ENCODE results near the gene SYNGR1. TPM values are rescaled to one million over a fixed set of nuclear protein-coding genes. Genes with fewer than 3 reads are reported as not detected.

The SYNGR1 gene
- total and polyA plus RNA-seq, 2 of the 8 experiments (the other 6 are each of a cell fraction or from before 2014, with no cell fraction given): 32.5 to 84.7 TPM

GRCh38 chr22:39362932-39363331 lies 13.1 kb downstream of the SYNGR1 start (continued):
- no peak for TF ChIP-seq BRCA1 (IDR thresholded peaks at IDR 0.05; ENCODE audit: low read depth, low read length)
- TF ChIP-seq TEAD4 (IDR thresholded peaks at IDR 0.05; ENCODE audit: low read depth, low read length): no peak
- TF ChIP-seq, protein P1, sequence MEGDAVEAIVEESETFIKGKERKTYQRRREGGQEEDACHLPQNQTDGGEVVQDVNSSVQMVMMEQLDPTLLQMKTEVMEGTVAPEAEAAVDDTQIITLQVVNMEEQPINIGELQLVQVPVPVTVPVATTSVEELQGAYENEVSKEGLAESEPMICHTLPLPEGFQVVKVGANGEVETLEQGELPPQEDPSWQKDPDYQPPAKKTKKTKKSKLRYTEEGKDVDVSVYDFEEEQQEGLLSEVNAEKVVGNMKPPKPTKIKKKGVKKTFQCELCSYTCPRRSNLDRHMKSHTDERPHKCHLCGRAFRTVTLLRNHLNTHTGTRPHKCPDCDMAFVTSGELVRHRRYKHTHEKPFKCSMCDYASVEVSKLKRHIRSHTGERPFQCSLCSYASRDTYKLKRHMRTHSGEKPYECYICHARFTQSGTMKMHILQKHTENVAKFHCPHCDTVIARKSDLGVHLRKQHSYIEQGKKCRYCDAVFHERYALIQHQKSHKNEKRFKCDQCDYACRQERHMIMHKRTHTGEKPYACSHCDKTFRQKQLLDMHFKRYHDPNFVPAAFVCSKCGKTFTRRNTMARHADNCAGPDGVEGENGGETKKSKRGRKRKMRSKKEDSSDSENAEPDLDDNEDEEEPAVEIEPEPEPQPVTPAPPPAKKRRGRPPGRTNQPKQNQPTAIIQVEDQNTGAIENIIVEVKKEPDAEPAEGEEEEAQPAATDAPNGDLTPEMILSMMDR (IDR thresholded peaks at IDR 0.05; ENCODE audit: control extremely low read depth in 1 of 3, insufficient read depth in 1 of 3, low read depth in 1 of 3, low read length in 3 of 3): no peak
- no peak for TF ChIP-seq TBP (IDR thresholded peaks at IDR 0.05; ENCODE audit: low read depth, low read length)
- no peak for TF ChIP-seq KDM5A (IDR thresholded peaks at IDR 0.05; ENCODE audit: low read length)
